AG04449 (cell line): ENCODE measurements around the gene BUB1B.

ENCODE experiments used
- CTCF ChIA-PET: fragments of 350-600 bp; formaldehyde crosslinking; extraction: SDS; loops from one replicate; lab custom pipeline; 2021; ENCODE audit warnings: antibody characterized with exemption; lab: Yijun Ruan, JAX
- POLR2A ChIA-PET: fragments of 400-600, 350-600 bp; formaldehyde crosslinking; extraction: SDS; loops from one replicate; lab custom pipeline; 2020; ENCODE audit warnings: antibody characterized with exemption, inconsistent platforms; lab: Yijun Ruan, JAX
- DNase-seq: peaks from one replicate; pipeline ENCODE4 v3.0.0-alpha.2; 2010; ENCODE audit warnings: low read depth, low spot score
- H3K4me3 ChIP-seq: 2 replicates; pipeline ENCODE4 v1.5.1; 2011; ENCODE audit warnings: low read depth, mild to moderate bottlenecking, control low read depth, low read length
- TF ChIP-seq, protein P1 (sequence below): IDR thresholded peaks from one replicate; pipeline ENCODE4 v1.5.1; 2011; ENCODE audit warnings: mild to moderate bottlenecking, moderate library complexity, low read length, control low read depth, inconsistent platforms; ENCODE audit not compliant: insufficient read depth; ENCODE audit errors: missing control alignments

The BUB1B gene

DNA sequence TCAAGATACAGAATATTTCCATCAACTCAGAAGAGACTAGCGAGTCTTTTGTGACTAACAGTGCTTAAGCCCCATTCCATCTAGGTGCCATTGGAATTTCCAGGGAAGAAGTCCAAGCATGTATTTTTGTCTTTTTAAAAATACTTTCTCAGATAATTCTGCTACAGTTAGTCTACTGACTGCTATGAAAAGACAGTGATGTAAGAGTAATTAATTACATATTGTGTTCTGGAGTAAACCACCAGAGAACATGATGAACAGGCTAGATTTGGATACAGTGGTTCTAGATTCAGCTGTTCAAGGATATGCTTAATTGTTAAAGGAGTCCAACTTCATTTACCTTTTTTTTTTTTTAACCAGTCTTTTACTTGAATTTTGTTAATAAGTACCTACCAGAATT is 43.2 kb downstream of the BUB1B start:
- H3K4me3 ChIP-seq: no peak overlapping the region
- DNase-seq: no peak
- TF ChIP-seq, protein P1, sequence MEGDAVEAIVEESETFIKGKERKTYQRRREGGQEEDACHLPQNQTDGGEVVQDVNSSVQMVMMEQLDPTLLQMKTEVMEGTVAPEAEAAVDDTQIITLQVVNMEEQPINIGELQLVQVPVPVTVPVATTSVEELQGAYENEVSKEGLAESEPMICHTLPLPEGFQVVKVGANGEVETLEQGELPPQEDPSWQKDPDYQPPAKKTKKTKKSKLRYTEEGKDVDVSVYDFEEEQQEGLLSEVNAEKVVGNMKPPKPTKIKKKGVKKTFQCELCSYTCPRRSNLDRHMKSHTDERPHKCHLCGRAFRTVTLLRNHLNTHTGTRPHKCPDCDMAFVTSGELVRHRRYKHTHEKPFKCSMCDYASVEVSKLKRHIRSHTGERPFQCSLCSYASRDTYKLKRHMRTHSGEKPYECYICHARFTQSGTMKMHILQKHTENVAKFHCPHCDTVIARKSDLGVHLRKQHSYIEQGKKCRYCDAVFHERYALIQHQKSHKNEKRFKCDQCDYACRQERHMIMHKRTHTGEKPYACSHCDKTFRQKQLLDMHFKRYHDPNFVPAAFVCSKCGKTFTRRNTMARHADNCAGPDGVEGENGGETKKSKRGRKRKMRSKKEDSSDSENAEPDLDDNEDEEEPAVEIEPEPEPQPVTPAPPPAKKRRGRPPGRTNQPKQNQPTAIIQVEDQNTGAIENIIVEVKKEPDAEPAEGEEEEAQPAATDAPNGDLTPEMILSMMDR: no peak
- ChIA-PET CTCF (interaction anchor here (0.9 to 49.7 kb wide), 4 partner anchors 13 to 158 kb away, joined by 3 to 1718 read pairs (median 42); no protein-coding TSS in a partner anchor), POLR2A (no interaction called here)

DNA sequence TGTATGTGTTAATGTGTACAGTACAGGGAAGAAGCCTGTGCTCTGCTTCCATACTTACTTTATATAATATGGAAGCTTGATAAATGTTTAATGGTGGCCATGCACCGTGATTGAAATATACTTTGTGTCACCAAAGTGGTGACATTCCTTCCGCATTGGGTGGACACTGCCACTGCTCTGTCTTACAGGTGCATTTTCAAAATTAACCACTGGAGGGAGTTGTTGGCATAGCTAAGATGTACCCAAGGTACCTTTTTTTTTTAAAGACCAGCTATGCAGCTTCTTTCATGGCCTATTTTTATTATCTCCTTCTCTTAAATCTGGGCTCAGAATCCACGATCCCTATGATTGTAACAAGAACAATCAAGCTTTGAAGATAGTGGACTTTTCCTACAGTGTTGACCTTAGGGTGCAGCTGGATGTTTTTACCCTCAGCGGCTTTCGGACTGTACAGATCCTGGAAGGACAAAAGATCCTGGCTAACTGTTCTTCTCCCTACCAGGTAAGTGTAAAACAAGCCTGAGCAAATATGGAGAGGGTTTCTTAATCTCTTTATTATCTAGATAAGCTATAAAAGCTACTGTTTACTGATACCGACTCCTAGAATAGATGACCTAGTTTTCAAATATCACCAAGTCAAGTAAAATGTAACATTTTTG is 56.4 kb downstream of the BUB1B start:
- TF ChIP-seq, protein P1: peak; percentile 60
- ChIA-PET CTCF (interaction anchor here (0.6 to 49.7 kb wide), 54 partner anchors 10 to 1545 kb away, joined by 3 to 1718 read pairs (median 6); partner anchors contain the start of genes ANKRD63, INAFM2, IVD and PAK6), POLR2A (no interaction called here)
- no peak overlapping the region for H3K4me3 ChIP-seq
- DNase-seq: peak; percentile 12

DNA sequence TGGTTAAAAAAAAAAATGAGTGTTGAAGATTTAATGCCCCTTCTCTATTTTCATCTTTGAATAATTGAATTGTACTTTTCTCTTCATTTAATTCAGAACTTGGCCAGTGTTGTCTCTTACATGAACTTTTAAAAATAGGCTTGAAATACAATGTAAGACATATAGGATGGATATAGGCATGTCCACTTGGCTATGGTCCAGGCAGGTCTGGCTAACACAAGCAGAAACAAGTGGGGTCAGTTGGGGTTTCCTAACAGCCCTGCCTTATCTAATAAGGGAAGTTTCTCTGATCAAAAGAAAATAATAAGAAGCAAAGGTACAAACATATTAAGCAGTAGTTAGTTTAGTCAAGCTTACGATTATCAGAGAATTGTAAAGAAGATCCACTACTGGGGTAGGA is 58.9 kb downstream of the BUB1B start:
- CTCF ChIA-PET: interaction anchor here (0.8 to 49.7 kb wide), 10 partner anchors 8 to 174 kb away, joined by 3 to 1718 read pairs (median 5); partner anchors contain the start of genes PAK6 and PLCB2
- TF ChIP-seq, protein P1: no peak
- no peak for DNase-seq
- POLR2A ChIA-PET: no interaction called here
- H3K4me3 ChIP-seq: no peak overlapping the region

DNA sequence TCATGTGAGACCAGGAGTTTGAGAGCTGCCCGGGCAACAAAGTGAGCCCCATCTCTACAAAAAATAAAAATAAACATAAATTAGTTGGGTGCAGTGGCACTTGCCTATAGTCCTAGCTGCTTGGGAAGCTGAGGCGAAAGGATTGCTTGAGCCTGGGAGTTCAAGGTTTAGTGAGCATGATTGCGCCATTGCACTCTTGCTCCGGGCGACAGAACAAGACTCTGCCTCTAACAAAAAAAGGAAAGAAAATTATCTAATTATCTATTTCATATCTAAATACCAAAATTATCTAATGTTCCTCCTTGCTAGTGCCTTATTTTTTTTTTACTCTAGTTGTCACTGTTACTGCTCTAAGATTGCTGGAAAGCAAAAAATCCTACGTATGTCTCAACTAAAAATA is 61.3 kb downstream of the BUB1B start:
- CTCF ChIA-PET: interaction anchor here (1.5 to 49.7 kb wide), 3 partner anchors 10 to 69 kb away, joined by 3 to 1718 read pairs (median 4); no protein-coding TSS in a partner anchor
- H3K4me3 ChIP-seq: no peak overlapping the region
- DNase-seq: no peak
- POLR2A ChIA-PET: no interaction called here
- TF ChIP-seq, protein P1: no peak

DNA sequence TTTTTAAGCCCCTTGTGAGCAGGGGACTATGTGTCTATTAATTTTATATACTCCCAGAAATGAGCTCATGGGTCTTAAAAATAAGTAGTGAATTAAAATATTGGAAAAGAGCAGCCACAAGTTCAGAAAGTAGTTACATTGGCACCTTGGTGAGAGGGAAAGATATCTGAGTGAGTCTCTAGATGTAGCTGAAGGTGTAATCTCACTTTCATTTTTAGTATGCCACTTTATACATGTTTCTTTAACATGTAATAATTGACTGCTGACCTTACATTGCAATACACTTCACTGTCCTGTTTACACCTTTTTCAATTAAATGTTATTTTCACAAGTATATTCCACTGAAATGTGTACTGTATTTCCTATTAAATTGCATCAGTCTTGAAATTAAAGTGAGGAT is 65.9 kb downstream of the BUB1B start:
- CTCF ChIA-PET: interaction anchor here (1.1 to 49.7 kb wide), 6 partner anchors 9 to 122 kb away, joined by 3 to 1718 read pairs (median 6); partner anchors contain the start of gene PAK6
- TF ChIP-seq, protein P1: no peak
- POLR2A ChIA-PET: no interaction called here
- no peak for DNase-seq
- no peak overlapping the region for H3K4me3 ChIP-seq

DNA sequence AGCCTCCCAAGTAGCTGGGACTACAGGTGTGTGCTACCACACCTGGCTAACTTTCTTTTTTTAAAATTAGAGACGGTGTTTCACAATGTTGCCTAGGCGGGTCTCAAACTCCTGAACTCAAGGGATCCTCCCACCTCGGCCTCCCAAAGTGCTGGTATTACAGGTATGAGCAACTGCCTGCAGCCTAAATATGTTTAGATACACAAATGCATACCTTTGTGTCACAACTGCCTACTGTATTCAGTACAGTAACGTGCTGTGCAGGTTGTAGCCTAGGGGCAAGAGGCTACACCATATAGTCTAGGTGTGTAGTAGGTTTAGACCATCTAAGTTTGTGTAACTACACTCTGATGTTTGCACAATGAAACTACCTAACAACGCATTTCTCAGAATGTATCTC is 68.4 kb downstream of the BUB1B start:
- no peak for DNase-seq
- ChIA-PET POLR2A (no interaction called here), CTCF (interaction anchor here (1.3 to 49.7 kb wide), 3 partner anchors 11 to 115 kb away, joined by 3 to 1718 read pairs (median 70); no protein-coding TSS in a partner anchor)
- TF ChIP-seq, protein P1: no peak
- H3K4me3 ChIP-seq: no peak overlapping the region
